ENCODE data around the gene OR1B1. TPM values are rescaled to one million over a fixed set of nuclear protein-coding genes. Genes with fewer than 3 reads are reported as not detected.

The OR1B1 gene
- total RNA-seq, 1 donor from 2014 or later, result not detected

DNA sequence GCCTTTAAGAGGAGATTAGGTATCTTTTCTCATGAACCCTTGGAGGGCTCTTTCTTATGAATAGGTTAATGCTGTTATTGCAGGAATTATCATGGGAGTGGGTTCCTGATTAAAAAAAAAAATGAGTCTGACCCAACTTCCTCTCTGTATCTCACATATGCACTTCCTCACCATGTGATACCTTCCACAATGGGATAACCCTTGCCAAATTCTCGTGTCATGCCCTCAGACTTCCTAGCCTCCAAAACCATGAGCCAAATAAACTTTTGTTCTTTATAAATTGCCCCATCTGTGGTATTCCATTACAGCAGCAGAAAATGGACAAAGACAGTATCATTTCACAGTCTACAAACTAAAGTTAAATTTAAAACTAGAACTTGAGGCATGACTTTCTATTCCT lies 1.0 kb downstream of the OR1B1 start:
- no peaks in the 10 kb centered on the region for H3K27me3 Mint-ChIP-seq
- no peak for DNase-seq (ENCODE audit: low spot score, unreplicated experiment)
- no peak for TF ChIP-seq CTCF (IDR thresholded peaks at IDR 0.05; ENCODE audit: unreplicated experiment)
- H3K9me3 Mint-ChIP-seq (ENCODE audit: low read depth), result peaks cover 47% of the 10 kb centered on the region
- H3K27ac Mint-ChIP-seq, result no peak overlapping the region
- H3K4me1 Mint-ChIP-seq (ENCODE audit: low read depth), result no peaks in the 10 kb centered on the region
- H3K4me3 Mint-ChIP-seq (ENCODE audit: low read depth), result no peak overlapping the region
- H3K36me3 Mint-ChIP-seq (ENCODE audit: insufficient read depth), result no peaks in the 10 kb centered on the region

GRCh38 chr9:122642226-122642625 lies 15.2 kb downstream of the OR1B1 start:
- Mint-ChIP-seq H3K36me3 (ENCODE audit: insufficient read depth) (peaks cover 4% of the 10 kb centered on the region), H3K4me3 (ENCODE audit: low read depth) (no peak overlapping the region), H3K9me3 (ENCODE audit: low read depth) (peaks cover 70% of the 10 kb centered on the region), H3K4me1 (ENCODE audit: low read depth) (no peaks in the 10 kb centered on the region), H3K27me3 (no peaks in the 10 kb centered on the region), H3K27ac (no peak overlapping the region)
- TF ChIP-seq CTCF (IDR thresholded peaks at IDR 0.05; ENCODE audit: unreplicated experiment), result no peak
- no peak for DNase-seq (ENCODE audit: low spot score, unreplicated experiment)

DNA sequence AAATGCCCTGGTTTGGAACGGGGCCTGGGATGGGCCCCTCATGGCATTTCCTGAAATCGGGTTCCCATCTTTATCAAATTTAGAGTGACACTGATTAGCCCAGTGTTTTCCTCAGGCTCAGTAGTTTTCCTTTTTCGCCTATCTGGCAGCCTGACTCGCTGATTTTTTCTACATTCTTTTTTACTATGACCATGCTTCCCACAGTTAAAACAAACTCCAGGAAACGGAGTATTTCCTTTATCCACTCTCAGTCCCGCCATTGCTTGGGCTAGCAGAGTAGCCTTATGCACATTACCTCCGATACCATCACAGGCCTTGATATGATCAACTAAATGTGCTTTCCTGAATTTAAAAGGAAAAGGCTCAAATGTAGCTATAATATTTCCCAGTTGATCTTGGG lies 37.4 kb downstream of the OR1B1 start:
- H3K4me3 Mint-ChIP-seq (ENCODE audit: low read depth), result no peak overlapping the region
- no peak for TF ChIP-seq CTCF (IDR thresholded peaks at IDR 0.05; ENCODE audit: unreplicated experiment)
- peaks cover 61% of the 10 kb centered on the region for H3K9me3 Mint-ChIP-seq (ENCODE audit: low read depth)
- H3K27ac Mint-ChIP-seq, result no peak overlapping the region
- H3K36me3 Mint-ChIP-seq (ENCODE audit: insufficient read depth), result no peaks in the 10 kb centered on the region
- DNase-seq (ENCODE audit: low spot score, unreplicated experiment), result no peak
- H3K4me1 Mint-ChIP-seq (ENCODE audit: low read depth), result no peaks in the 10 kb centered on the region
- H3K27me3 Mint-ChIP-seq, result no peaks in the 10 kb centered on the region

- no peak within 1 kb of the TSS for H3K27ac Mint-ChIP-seq
- TF ChIP-seq CTCF (IDR thresholded peaks at IDR 0.05; ENCODE audit: unreplicated experiment), result no peak
- peaks cover 49% of the 10 kb centered on the region for H3K9me3 Mint-ChIP-seq (ENCODE audit: low read depth)
- H3K36me3 Mint-ChIP-seq (ENCODE audit: insufficient read depth), result no peaks in the 10 kb centered on the region
- H3K4me1 Mint-ChIP-seq (ENCODE audit: low read depth), result no peaks in the 10 kb centered on the region
- DNase-seq (ENCODE audit: low spot score, unreplicated experiment), result no peak
- H3K27me3 Mint-ChIP-seq, result no peaks in the 10 kb centered on the region
- no peak within 1 kb of the TSS for H3K4me3 Mint-ChIP-seq (ENCODE audit: low read depth)
Measured at GRCh38 chr9:122614362-122614761, 43.1 kb downstream of the OR1B1 start, which contains the start of gene OR1Q1. OR1Q1 (plus strand) TSS chr9:122614738; CDS start chr9:122614738, 0 bp downstream.

- Mint-ChIP-seq H3K27ac (no peak overlapping the region), H3K4me1 (ENCODE audit: low read depth) (no peaks in the 10 kb centered on the region), H3K9me3 (ENCODE audit: low read depth) (peaks cover 41% of the 10 kb centered on the region), H3K4me3 (ENCODE audit: low read depth) (no peak overlapping the region), H3K27me3 (no peaks in the 10 kb centered on the region), H3K36me3 (ENCODE audit: insufficient read depth) (no peaks in the 10 kb centered on the region)
- TF ChIP-seq CTCF (IDR thresholded peaks at IDR 0.05; ENCODE audit: unreplicated experiment), result no peak
- no peak for DNase-seq (ENCODE audit: low spot score, unreplicated experiment)
Measured at GRCh38 chr9:122609804-122610203, 47.6 kb downstream of the OR1B1 start.

Measured in progenitor cell of endocrine pancreas (in vitro differentiated cells).